Choroid plexus epithelial cell (primary cell): ENCODE data around the gene PPARA.
"Not testable (repeated sequence)": the region's sequence is repeated elsewhere in the genome, so short reads cannot be mapped to it uniquely, and the experiment has no call there.

Experiments used
- DNase-seq: peaks from one replicate; pipeline ENCODE4 v3.0.0-alpha.2; 2010; ENCODE audit warnings: low read depth
- H3K4me3 ChIP-seq: 2 replicates; pipeline ENCODE4 v1.5.1; 2011; ENCODE audit warnings: low read depth, mild to moderate bottlenecking, control low read depth, low read length, moderate library complexity
- CTCF ChIP-seq: conservative IDR thresholded peaks from 2 replicates; pipeline ENCODE4 v1.5.1; 2011; ENCODE audit warnings: low read depth, mild to moderate bottlenecking, control low read depth, inconsistent platforms, low read length, moderate library complexity

Gene PPARA

GRCh38 chr22:46187862-46188261, 37.5 kb downstream of the PPARA start:
- peak; percentile 7 for DNase-seq
- no peak overlapping the region for H3K4me3 ChIP-seq
- no peak for TF ChIP-seq CTCF

- TF ChIP-seq CTCF: no peak
- DNase-seq: no peak
- no peak overlapping the region for H3K4me3 ChIP-seq
Observed at GRCh38 chr22:46192210-46192993, 42.1 kb downstream of the PPARA start.

GRCh38 chr22:46193898-46194310, 43.6 kb downstream of the PPARA start:
- H3K4me3 ChIP-seq: no peak overlapping the region
- no peak for TF ChIP-seq CTCF
- no peak for DNase-seq

GRCh38 chr22:46195487-46196165, 45.3 kb downstream of the PPARA start:
- DNase-seq: no peak
- TF ChIP-seq CTCF: no peak
- H3K4me3 ChIP-seq: no peak overlapping the region

- no peak for TF ChIP-seq CTCF
Observed at GRCh38 chr22:46196278-46196677, 46.0 kb downstream of the PPARA start.

GRCh38 chr22:46198274-46198673, 47.9 kb downstream of the PPARA start:
- no peak overlapping the region for H3K4me3 ChIP-seq
- DNase-seq: no peak
- no peak for TF ChIP-seq CTCF

More at GRCh38 chr22:46196278-46196677, 46.0 kb downstream of the PPARA start:
- no peak overlapping the region for H3K4me3 ChIP-seq
- no peak for DNase-seq

- not testable (repeated sequence) for H3K4me3 ChIP-seq, DNase-seq
Observed at GRCh38 chr22:46198806-46199205, 48.5 kb downstream of the PPARA start.
